ENCODE data around the gene IL1RAP.

- no peak for TF ChIP-seq CTCF (IDR thresholded peaks at IDR 0.05; ENCODE audit: insufficient read depth, low read length)
- TF ChIP-seq POLR2AphosphoS5 (IDR thresholded peaks at IDR 0.05; ENCODE audit: low read depth), result no peak
- TF ChIP-seq GABPA (IDR thresholded peaks at IDR 0.05; ENCODE audit: low read depth), result no peak
- no peak for TF ChIP-seq REST (IDR thresholded peaks at IDR 0.05; ENCODE audit: insufficient replicate concordance, low read depth)
- TF ChIP-seq SPI1 (IDR thresholded peaks at IDR 0.05; ENCODE audit: borderline replicate concordance, low read depth), result no peak
These were observed 157.8 kb downstream of the IL1RAP start for GRCh38 chr3:190671658-190672057.
